Measurements from ENCODE around the gene QRFP. TPM values are rescaled to one million over a fixed set of nuclear protein-coding genes. Genes with fewer than 3 reads are reported as not detected.

Gene QRFP
- total RNA-seq, 6 experiments from 2014 or later = 3.3 TPM; not detected in 5

DNA sequence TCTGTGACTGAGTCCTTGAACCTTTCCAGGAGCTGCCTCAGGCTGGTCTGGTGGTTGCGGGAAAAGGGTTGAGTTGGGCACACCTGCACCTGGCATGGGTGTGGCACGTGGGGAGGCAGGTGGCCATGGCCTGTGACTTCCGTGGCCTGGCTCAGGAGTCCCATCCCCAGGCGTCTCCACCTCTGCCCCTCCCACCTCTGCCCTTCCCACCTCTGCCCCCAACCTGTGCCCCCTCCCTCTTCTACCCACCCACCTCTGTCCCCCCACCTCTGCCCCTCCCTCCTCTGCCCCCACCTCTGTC, 1.9 kb upstream of the QRFP start:
- Histone ChIP-seq H3K4me3 (no peak overlapping the region), H3K4me1 (no peaks in the 10 kb centered on the region), H3K27me3 (no peaks in the 10 kb centered on the region), H3K36me3 (no peaks in the 10 kb centered on the region), H3K27ac (no peak overlapping the region), H3K9me3 (no peaks in the 10 kb centered on the region)
- WGBS (ENCODE audit: insufficient coverage, low coverage, low lambda C conversion rate, missing lambda C conversion rate) = no CpG with 5 or more reads among the region's 4 CpGs
- TF ChIP-seq POLR2A (IDR thresholded peaks at IDR 0.05) (no peak), CTCF (IDR thresholded peaks at IDR 0.05) (no peak)
- intact Hi-C loops (cut with DNase I) = loop anchor here in 1 of 2 donors (10.0 kb wide), 1 partner anchor 146 kb away; no protein-coding TSS in a partner anchor
- DNase-seq (no peak), ATAC-seq (no peak)

DNA sequence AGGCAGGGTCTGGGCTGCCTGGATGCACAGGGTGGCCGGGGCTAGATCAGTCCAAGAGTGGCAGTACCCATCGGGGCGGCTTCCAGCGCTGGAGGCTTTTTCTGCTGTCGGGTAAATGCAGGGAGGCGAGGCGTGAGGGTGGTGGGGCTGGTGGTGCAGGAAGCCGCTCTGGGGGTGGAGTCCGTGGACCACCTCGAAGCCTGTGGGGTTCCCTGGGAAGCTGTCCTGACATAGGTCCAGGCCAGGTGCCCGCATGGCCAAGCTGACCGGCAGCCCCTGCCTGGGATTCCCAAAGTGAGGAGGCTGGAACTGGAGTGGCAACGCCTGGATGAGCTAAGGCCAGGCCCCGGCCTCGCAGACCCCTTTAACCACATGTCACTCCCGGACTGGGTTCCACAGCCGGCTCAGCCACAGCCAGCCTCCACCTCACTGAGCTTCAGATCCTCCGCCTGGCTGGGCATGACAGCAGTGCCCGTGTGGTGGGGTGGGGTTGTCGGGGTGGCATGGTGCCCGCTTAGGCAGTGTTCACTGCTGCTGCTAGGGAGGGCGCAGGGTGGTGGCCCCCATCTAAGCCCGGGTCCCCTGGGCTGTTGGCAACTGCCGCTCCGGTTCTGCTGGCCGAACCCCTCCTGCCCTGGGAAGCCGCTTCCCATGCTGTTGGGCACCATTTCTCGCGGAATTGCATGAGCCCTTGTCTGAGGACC, 1.4 kb upstream of the QRFP start:
- 60% methylated on average over 1 of the region's 29 CpGs for WGBS (ENCODE audit: insufficient coverage, low coverage, low lambda C conversion rate, missing lambda C conversion rate)
- Histone ChIP-seq H3K36me3 (no peaks in the 10 kb centered on the region), H3K4me1 (no peaks in the 10 kb centered on the region), H3K9me3 (no peaks in the 10 kb centered on the region), H3K4me3 (no peak overlapping the region), H3K27ac (no peak overlapping the region), H3K27me3 (no peaks in the 10 kb centered on the region)
- no peak for TF ChIP-seq POLR2A (IDR thresholded peaks at IDR 0.05)
- TF ChIP-seq CTCF (IDR thresholded peaks at IDR 0.05) = no peak
- no peak for ATAC-seq
- no peak for DNase-seq
- intact Hi-C loops (cut with DNase I) = loop anchor here in 1 of 2 donors (10.0 kb wide), 1 partner anchor 147 kb away; no protein-coding TSS in a partner anchor

GRCh38 chr9:130897105-130897751, 616 bp upstream of the QRFP start:
- H3K27me3 ChIP-seq = no peaks in the 10 kb centered on the region
- WGBS (ENCODE audit: insufficient coverage, low coverage, low lambda C conversion rate, missing lambda C conversion rate) = 59% methylated on average over 6 of the region's 16 CpGs

DNA sequence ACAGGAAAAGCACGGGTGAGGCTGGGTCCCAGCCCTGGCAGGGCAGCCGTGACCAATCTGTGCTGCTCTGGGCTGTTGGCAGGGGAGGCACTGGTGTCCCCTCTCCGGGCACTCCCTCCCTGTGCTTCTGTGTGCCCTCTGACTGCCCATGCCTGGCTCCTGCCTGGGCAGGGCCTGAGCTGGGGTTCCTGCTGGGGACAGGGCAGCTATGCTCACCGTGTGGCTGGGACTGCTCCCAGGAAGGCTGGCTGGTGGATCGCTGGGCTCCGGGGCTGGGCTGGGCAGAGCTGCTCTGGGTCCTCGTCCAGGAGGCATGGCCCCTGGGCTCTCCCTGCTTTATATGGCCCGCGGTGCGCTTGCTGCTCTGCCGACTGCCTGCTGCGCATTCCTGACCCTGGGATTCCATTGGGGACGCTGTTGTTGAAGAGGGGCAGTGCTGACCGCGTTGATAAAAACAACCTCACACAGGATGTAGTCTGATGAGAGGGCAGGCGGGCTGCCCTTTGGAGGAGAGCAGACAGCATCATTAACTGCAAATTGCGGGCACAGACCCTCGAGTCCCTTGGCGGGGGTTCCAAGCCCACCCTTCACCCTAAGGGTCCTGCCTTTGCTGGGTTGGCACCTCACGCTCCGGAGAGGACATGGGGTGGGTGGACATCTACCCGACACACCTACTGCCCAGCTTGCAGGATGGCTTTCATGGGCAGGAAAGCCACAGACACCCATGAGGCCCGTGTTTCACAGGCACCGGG, 955 bp downstream of the QRFP start:
- Histone ChIP-seq H3K27me3 (no peaks in the 10 kb centered on the region), H3K36me3 (no peaks in the 10 kb centered on the region), H3K4me1 (no peaks in the 10 kb centered on the region), H3K9me3 (no peaks in the 10 kb centered on the region), H3K27ac (no peak overlapping the region), H3K4me3 (no peak overlapping the region)
- TF ChIP-seq POLR2A (IDR thresholded peaks at IDR 0.05) = no peak
- no peak for TF ChIP-seq CTCF (IDR thresholded peaks at IDR 0.05)
- DNase-seq (no peak), ATAC-seq (peak in 2 of 4 donors; percentile 6 to 19)
- intact Hi-C loops (cut with DNase I) = loop anchor here in 1 of 2 donors (10.0 kb wide), 1 partner anchor 149 kb away; no protein-coding TSS in a partner anchor
- WGBS (ENCODE audit: insufficient coverage, low coverage, low lambda C conversion rate, missing lambda C conversion rate) = 47% methylated on average over 9 of the region's 24 CpGs

More at GRCh38 chr9:130897105-130897751, 616 bp upstream of the QRFP start:
- no peaks in the 10 kb centered on the region for H3K4me1 ChIP-seq
- H3K36me3 ChIP-seq = no peaks in the 10 kb centered on the region
- ATAC-seq = no peak
- no peak overlapping the region for H3K4me3 ChIP-seq
- TF ChIP-seq POLR2A (IDR thresholded peaks at IDR 0.05) = no peak
- no peak for TF ChIP-seq CTCF (IDR thresholded peaks at IDR 0.05)
- no peaks in the 10 kb centered on the region for H3K9me3 ChIP-seq
- intact Hi-C loops (cut with DNase I) = loop anchor here in 1 of 2 donors (10.0 kb wide), 1 partner anchor 148 kb away; no protein-coding TSS in a partner anchor
- no peak overlapping the region for H3K27ac ChIP-seq
- no peak for DNase-seq

All from right lobe of liver (tissue), 6 donors.